Natural killer cell (primary cell): ENCODE data around the gene KLF17. TPM values are rescaled to one million over a fixed set of nuclear protein-coding genes. Genes with fewer than 3 reads are reported as not detected.

Source experiments
- ATAC-seq, 3 donors: fragments of 150-1000 bp in 2 of 3; fragments of 200-7000 bp in 1 of 3; cut with Tn5 transposase; 1 replicate in 1 of 3; 2 replicates in 2 of 3; pipeline ENCODE4 v1.10.0; 2021; ENCODE audit warnings: mild to moderate bottlenecking in 2 of 3, moderate library complexity in 2 of 3
- DNase-seq, 2 donors: peaks; one replicate each; pipeline versions ENCODE4 v3.0.0 to v3.0.0-alpha.2; 2013 to 2021; ENCODE audit warnings: mixed read lengths in 1 of 2
- H3K27ac ChIP-seq: one replicate; pipeline ENCODE4 v1.5.1; 2013; ENCODE audit warnings: mild to moderate bottlenecking, low read length
- H3K27me3 ChIP-seq: one replicate; pipeline ENCODE4 v1.6.1; 2013; ENCODE audit warnings: low read length; ENCODE audit not compliant: control insufficient read depth, insufficient read depth
- H3K36me3 ChIP-seq: one replicate; pipeline ENCODE4 v1.6.1; 2013; ENCODE audit warnings: low read length; ENCODE audit not compliant: control insufficient read depth, insufficient read depth
- H3K4me1 ChIP-seq: one replicate; pipeline ENCODE4 v1.6.1; 2013; ENCODE audit warnings: low read length; ENCODE audit not compliant: control insufficient read depth, insufficient read depth
- H3K4me3 ChIP-seq: one replicate; pipeline ENCODE4 v1.5.1; 2013; ENCODE audit warnings: low read length
- H3K9me3 ChIP-seq: one replicate; pipeline ENCODE4 v1.6.1; 2013; ENCODE audit warnings: low read length; ENCODE audit not compliant: control insufficient read depth, insufficient read depth
- H3K27ac Mint-ChIP-seq, 2 donors: one replicate each; pipeline ENCODE4 v1.8.0; 2022; ENCODE audit warnings: mild to moderate bottlenecking in 2 of 2, mixed read lengths in 2 of 2, moderate library complexity in 1 of 2
- H3K27me3 Mint-ChIP-seq, 2 donors: one replicate each; pipeline ENCODE4 v1.8.0; 2022; ENCODE audit warnings: low read depth in 2 of 2, mixed read lengths in 2 of 2
- H3K36me3 Mint-ChIP-seq: one replicate; pipeline ENCODE4 v1.8.0; 2022; ENCODE audit warnings: mixed read lengths
- H3K4me1 Mint-ChIP-seq, 2 donors: one replicate each; pipeline ENCODE4 v1.8.0; 2022; ENCODE audit warnings: mixed read lengths in 2 of 2
- H3K4me3 Mint-ChIP-seq: one replicate; pipeline ENCODE4 v1.8.0; 2022; ENCODE audit warnings: mild to moderate bottlenecking, moderate library complexity, mixed read lengths
- H3K9me3 Mint-ChIP-seq, 2 donors: one replicate each; pipeline ENCODE4 v1.8.0; 2022; ENCODE audit warnings: mixed read lengths in 2 of 2
- WGBS: methylation state at CpG from one replicate; pipeline ENCODE4 v1.1.7; 2013; ENCODE audit warnings: missing lambda C conversion rate; ENCODE audit not compliant: insufficient coverage; 5-methylcytosine and 5-hydroxymethylcytosine counted together
- intact Hi-C: fragments of 100-400 bp; cut with micrococcal nuclease; formaldehyde crosslinking; loops from one replicate; pipeline ENCODE4 v1.14.2; 2022
- total RNA-seq, 4 donors: library from RNA; stranded (reverse); fragments of 120-200 nt in 1 of 4; gene quantifications; one replicate each; pipeline versions ENCODE4 v1.2.3 to v1.2.4, GENCODE V29; 2013 to 2022
- TF ChIP-seq, protein P1 (sequence below): fragments of 200-600 bp; IDR thresholded peaks from one replicate; pipeline ENCODE4 v1.8.0; 2022; ENCODE audit warnings: antibody characterized with exemption

Gene KLF17
- total RNA-seq, 3 donors from 2014 or later (not counting 1 experiment from before 2014, with no cell fraction given): not detected

DNA sequence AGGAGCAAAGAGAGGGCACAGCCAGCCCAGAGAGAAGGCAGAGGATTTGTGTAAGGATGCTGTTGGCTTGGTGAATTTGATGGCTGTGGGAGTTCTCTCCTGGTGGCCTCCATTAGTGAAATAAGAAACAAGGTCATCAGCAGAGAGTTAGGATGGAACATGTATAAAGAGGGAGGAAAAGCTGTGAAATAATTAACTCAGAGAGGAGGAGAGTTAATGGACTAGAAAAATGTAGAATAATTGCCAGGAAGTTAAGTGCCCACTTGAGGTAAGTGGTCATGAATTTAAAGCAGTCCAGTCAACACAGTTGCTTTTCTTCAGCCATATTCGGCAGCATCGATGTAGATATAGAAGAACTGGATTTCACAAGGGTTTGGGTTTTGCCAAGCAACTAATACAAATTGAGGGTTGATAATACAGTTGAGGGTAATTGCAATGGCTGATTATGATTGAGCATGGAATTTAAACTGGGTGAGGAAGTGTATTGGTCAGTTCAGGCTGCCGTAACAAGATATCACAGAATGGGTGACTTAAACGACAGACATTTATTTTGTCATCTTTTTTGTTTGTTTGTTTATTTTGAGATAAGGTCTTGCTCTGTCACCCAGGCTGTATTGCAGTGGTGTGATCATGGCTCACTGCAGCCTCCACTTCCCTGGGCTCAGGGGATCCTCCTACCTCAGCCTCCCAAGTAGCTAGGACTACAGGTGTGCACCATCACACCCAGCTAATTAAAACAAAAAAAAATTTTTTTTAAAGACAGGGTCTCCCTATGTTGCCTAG lies 31.7 kb upstream of the KLF17 start:
- intact Hi-C loops: no loop called here

DNA sequence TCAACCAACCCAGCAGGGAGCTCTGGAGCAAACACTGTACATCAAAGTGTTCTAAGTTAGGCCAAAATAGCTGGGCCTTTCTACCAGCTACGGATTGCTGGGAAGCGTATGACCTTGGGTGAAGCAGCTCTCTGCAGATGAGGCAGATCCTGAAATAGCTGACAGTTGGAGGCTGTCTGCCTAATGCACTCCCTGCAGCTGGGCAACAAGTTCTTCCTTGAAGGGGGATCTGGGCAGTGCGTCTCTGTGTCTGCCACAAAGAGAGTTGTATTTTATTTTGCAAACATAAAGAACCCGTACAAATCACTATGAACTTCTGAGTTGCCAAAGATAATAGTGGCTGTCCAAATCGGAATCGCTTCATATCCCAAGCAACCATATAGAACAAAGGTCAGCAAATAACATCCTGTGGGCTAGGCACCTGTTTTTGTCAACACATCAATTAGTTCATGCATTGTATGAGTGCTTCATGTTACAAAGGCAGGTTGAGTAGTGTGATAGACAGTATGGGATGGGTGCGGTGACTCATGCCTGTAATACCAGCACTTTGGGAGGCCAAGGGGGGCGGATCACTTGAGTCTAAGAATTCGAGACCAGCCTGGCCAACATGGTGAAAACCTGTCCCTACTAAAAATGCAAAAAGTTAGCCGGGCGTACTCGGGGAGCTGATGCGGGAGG lies 29.1 kb upstream of the KLF17 start:
- no peaks in the 10 kb centered on the region for H3K36me3 Mint-ChIP-seq
- TF ChIP-seq, protein P1, sequence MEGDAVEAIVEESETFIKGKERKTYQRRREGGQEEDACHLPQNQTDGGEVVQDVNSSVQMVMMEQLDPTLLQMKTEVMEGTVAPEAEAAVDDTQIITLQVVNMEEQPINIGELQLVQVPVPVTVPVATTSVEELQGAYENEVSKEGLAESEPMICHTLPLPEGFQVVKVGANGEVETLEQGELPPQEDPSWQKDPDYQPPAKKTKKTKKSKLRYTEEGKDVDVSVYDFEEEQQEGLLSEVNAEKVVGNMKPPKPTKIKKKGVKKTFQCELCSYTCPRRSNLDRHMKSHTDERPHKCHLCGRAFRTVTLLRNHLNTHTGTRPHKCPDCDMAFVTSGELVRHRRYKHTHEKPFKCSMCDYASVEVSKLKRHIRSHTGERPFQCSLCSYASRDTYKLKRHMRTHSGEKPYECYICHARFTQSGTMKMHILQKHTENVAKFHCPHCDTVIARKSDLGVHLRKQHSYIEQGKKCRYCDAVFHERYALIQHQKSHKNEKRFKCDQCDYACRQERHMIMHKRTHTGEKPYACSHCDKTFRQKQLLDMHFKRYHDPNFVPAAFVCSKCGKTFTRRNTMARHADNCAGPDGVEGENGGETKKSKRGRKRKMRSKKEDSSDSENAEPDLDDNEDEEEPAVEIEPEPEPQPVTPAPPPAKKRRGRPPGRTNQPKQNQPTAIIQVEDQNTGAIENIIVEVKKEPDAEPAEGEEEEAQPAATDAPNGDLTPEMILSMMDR: no peak
- ATAC-seq (no peak), DNase-seq (no peak)
- intact Hi-C loops: no loop called here
- Histone ChIP-seq H3K9me3 (no peaks in the 10 kb centered on the region), H3K4me3 (no peak overlapping the region), H3K27ac (no peak overlapping the region), H3K36me3 (no peaks in the 10 kb centered on the region), H3K4me1 (no peaks in the 10 kb centered on the region), H3K27me3 (no peaks in the 10 kb centered on the region)
- peaks cover 0 to 5% of the 10 kb centered on the region in 2 donors for H3K4me1 Mint-ChIP-seq
- 91% methylated on average over 13 of the region's 13 CpGs for WGBS
- no peaks in the 10 kb centered on the region for H3K9me3 Mint-ChIP-seq
- peaks cover 18 to 46% of the 10 kb centered on the region in 2 donors for H3K27me3 Mint-ChIP-seq
- H3K4me3 Mint-ChIP-seq: no peak overlapping the region
- no peak overlapping the region for H3K27ac Mint-ChIP-seq

More for the DNA sequence above, 31.7 kb upstream of the KLF17 start:
- Mint-ChIP-seq H3K4me3 (no peak overlapping the region), H3K27me3 (peaks cover 24 to 44% of the 10 kb centered on the region in 2 donors), H3K36me3 (no peaks in the 10 kb centered on the region), H3K4me1 (peaks cover 0 to 5% of the 10 kb centered on the region in 2 donors), H3K9me3 (no peaks in the 10 kb centered on the region), H3K27ac (no peak overlapping the region)
- H3K4me3 ChIP-seq: no peak overlapping the region
- no peak overlapping the region for H3K27ac ChIP-seq
- H3K4me1 ChIP-seq: no peaks in the 10 kb centered on the region
- 96% methylated on average over 4 of the region's 4 CpGs for WGBS
- H3K9me3 ChIP-seq: no peaks in the 10 kb centered on the region
- DNase-seq (no peak), ATAC-seq (no peak)
- TF ChIP-seq, protein P1: no peak
- no peaks in the 10 kb centered on the region for H3K27me3 ChIP-seq
- H3K36me3 ChIP-seq: no peaks in the 10 kb centered on the region

DNA sequence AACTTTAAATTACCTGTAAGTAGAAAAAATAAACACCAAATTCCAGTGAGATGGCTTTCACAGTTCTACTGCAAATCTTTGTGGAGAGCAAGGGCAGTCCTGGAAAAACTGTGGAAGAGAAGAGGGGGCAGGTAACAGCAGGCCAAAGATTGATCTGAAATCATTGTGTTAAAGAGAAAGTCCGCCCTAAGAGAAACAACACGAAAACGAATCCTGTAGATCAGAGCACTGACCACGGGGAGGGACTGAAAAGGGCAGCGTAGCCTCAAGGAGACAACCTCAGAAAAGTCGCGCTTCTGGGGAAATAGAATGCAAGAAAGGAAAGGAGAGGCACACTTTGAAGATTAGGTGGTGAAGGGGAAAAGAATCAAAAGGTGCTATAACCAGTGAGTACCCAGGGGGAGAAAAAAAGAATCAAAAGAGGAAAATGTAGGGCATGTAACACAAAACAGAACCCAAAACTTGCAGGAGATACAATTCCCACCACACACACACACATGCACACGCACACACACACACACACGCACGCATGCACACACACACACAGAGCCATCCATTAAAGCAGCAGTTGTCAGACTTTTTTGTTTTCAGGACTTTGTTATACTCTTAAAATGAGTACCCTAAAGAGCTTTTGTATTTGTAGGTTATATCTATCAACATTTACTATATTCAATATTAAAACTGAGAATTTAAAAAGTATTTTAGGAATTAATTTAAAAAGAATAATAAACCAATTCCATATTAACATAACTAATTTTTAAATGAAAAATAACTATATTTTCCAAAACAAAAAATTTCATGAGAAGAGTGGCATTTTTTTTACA lies 28.0 kb upstream of the KLF17 start:
- Mint-ChIP-seq H3K4me3 (no peak overlapping the region), H3K4me1 (peaks cover 0 to 5% of the 10 kb centered on the region in 2 donors), H3K9me3 (no peaks in the 10 kb centered on the region), H3K27ac (no peak overlapping the region), H3K36me3 (no peaks in the 10 kb centered on the region), H3K27me3 (peaks cover 15 to 37% of the 10 kb centered on the region in 2 donors)
- DNase-seq (no peak), ATAC-seq (no peak)
- TF ChIP-seq, protein P1: no peak
- no peak overlapping the region for H3K27ac ChIP-seq
- no peaks in the 10 kb centered on the region for H3K9me3 ChIP-seq
- H3K4me3 ChIP-seq: no peak overlapping the region
- no peaks in the 10 kb centered on the region for H3K36me3 ChIP-seq
- no peaks in the 10 kb centered on the region for H3K4me1 ChIP-seq
- WGBS: 51% methylated on average over 10 of the region's 10 CpGs
- intact Hi-C loops: no loop called here
- H3K27me3 ChIP-seq: no peaks in the 10 kb centered on the region
